ENCODE data around the gene OR4D5.

The OR4D5 gene

DNA sequence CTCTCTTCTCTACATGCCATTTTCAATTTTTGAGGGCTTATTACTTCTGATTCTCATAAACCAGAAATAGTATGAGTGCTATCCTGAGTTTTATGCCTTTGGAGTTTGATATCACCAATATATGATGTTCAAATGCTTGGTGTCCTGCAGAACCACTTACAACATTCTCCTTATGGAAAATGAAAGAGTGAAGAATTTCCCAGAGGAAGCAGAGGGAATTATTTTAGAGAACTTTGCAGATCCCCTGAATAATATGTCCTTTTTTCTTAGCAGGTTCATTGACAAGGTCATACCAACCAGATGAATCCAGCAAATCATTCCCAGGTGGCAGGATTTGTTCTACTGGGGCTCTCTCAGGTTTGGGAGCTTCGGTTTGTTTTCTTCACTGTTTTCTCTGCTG, at the start of gene OR4D5:
OR4D5 (plus strand) TSS at position 301 of the 400 bp plus-strand sequence; CDS start at position 301, 0 bp downstream.
- DNase-seq (ENCODE audit: low spot score) = no peak

DNA sequence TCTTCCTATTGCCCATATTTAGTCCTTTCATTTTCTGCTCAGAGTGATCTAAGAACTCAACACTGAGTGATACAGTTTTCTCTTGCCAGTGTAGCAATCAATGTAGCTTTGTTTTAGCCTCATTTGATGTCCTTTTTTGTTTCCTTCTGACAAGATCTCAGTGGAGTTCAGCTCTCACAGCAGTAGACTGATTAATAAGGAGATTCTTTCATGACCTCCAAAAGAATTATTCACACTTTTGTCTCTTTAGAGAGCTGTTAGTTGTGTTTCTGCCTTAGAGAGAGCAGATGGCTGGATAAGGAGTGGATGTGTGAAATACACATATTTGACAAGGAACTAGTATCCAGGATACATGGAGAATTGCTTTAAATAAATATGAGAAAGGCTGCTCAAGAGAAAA, 47.4 kb upstream of the OR4D5 start:
- DNase-seq (ENCODE audit: low spot score) = no peak

DNA sequence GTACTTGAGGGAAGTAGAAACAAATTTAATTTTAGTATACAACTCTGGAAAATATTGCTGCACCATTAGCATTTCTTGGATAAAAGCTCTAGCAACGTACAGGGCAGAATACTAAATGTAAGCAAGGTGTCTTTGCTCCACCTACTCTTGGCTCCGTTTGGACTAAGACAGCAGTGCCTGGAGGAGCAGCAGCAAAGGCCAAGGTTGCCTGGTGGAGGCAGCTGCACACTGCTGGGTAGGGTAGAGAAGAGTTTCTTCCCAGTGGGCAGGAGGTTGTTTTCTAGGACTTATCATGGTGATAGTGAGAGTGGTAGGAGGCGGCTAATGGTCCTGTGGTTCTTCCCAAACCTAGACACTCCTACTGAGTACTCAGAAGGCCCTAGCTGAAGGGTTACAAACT, 39.6 kb upstream of the OR4D5 start:
- no peak for DNase-seq (ENCODE audit: low spot score)

DNA sequence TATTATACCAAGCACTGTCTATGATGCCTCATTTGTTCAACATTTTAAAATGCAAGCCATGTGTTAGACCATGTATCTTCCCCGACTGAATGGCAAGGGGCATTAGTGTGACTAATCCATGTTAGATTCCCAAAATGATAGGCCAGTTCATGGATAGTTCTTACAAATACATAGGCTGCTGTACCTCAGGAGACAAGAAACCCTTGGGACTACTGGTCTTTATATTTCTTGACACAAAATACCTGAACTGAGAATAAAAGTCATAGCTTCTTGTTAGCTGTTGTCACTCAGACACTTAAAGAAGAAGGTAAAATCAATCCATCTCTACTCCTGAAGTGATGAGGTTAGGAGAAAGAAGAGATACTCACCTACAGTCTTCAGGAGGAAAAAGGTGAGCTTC, 37.5 kb upstream of the OR4D5 start, which contains the start of gene OR8D4:
OR8D4 (plus strand) TSS at position 301 of the 400 bp plus-strand sequence. CDS start 4,265 bp downstream, outside the sequence.
- DNase-seq (ENCODE audit: low spot score) = no peak

DNA sequence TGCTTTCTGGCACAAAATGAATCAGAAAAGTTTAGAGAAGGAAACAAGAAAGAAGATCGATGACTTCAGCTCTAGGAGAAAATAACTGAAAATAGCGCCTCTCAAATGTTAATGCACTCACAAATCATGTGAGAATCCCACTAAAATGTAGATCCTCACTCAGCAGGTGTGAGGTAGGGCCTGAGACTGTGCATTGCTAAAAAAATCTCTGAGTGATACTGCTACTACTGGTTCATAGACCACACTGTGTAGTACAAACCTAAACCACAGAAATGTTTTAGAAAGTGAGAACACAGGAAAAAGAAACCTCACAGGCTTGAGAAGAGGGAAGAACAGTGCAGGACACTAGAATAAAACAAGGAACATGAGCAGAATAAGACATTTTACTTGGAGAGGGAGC, 35.5 kb upstream of the OR4D5 start:
- DNase-seq (ENCODE audit: low spot score) = no peak

DNA sequence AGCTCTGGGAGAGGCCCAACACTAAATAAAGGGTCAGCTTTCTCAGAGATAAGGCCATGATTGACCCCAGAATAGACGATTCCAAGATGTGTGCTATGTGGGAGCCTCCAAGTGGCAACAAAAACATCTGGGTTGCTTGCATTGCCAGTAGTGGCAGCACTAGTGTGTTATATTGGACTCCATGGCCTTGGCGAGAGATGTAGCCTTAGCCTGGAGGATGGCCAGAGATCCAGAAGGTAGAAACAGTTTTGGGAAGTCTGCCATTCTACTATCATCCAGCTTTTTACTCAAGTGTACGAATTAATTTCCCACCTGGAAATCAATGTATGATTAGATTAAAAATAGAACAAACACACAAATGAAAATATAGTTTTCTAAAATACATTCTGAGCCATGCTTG, 34.5 kb upstream of the OR4D5 start:
- DNase-seq (ENCODE audit: low spot score) = no peak

DNA sequence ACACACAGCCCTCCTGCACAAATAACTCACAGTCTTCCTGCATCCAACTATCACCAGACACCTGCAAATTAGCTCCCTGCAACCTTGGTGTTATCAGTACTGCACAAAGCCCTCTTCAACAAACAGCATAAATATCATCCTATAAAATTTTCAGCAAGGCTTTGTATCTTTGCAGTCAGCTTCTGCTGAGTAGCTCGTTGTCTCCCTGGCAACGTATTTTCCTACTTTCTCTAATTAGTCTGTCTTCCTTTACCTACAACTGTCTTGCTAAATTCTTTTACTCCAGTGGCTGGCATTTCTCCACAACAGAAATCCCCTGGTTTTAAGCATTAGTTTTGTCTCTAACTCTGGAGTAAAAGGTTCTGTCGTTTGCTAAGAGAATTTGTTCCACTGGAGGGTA, 33.6 kb upstream of the OR4D5 start:
- no peak for DNase-seq (ENCODE audit: low spot score)

DNA sequence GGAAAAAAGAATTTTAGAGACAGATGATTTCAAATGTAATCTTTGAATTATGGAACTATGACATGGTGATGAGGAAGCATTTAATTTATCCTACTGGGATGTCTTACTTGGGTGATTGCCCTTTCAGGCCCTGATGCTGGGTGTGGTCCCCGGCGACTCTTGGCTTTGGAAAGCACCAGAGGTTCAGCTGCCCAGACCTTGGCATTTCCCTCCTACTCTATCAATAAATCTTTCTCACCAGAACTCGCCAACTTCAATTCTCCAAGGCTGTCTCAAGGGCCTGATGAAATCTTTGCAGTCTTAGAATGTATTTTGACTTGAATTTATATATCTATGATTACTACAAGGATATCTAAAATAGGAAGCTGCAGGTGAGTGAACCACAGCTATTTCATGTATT, 18.5 kb upstream of the OR4D5 start:
- no peak for DNase-seq (ENCODE audit: low spot score)

DNA sequence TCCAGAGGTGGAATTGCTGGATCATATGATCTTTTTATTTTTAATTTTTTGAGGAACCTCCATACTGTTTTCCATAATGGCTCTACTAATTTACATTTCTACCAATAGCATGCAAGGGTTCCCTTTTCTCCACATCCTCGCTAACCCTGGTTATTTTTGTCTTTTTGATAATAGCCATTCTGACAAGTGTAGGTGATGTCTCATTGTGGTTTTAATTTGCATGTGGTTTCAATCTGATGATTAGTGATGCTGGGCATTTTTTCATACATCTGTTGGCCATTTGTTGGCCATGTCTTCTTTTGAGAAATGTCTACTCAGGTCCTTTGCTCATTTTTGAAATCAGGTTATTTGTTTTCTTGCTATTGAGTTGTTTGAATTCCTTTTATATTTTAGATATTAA, 15.4 kb upstream of the OR4D5 start:
- no peak for DNase-seq (ENCODE audit: low spot score)

DNA sequence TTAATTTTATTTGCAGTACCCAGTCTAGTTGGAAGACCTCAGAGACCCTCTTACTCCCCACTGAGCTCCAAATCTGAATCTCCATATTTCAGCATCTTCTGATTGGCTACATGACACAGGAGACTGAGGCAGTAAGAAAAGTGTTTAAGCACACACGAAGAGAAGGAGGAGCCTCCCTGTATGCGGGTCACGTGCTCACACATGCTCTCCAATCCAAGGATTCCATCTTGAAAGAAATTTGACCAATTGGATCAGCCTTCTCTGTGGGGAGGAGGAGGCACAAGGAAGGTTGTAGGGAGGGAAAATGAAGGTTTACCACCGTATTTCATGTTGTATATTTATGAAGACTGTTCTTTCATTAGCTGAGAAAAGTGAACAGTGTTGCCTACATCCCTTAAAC, 3.0 kb downstream of the OR4D5 start:
- DNase-seq (ENCODE audit: low spot score) = no peak

DNA sequence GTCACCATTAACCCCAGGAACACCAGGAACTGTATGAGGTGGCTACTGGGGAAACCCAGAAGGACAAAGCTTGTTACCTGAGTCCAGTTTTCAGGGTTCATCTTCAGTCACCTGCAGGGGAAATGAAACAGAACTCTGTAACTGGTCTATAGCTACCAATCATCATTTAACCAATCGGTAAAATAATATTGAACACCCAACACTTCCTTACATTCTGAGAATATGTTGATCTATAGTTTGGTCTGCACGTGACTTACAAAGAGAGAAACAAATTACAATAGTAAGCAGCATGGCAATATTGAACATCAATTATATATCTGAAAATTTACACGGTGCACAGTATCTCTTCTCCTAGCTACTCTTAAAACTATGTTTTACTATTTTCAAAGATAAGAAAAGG, 4.3 kb downstream of the OR4D5 start, which contains the start of gene OR6T1:
OR6T1 (minus strand) TSS at position 101 of the 400 bp plus-strand sequence; CDS start at position 101, 0 bp downstream.
- DNase-seq (ENCODE audit: low spot score) = no peak

DNA sequence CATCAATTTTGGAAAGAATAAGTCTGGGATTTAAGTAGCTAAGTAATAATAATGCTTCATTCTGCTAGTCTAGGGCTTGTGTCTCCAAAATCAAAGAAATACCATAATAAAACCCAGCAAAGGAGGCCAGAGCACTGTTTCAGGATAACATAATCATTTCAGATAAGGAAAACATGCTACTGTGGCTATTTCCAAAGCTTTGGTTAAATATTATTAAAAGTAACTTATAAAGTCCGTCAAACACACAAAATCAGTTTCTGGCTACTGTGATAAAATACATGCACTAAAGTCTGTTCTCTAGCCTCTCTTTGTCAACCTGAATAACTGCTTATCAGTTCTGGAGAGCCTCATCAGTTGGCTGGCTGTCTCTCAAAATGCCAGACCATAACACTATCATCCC, 5.7 kb downstream of the OR4D5 start:
- no peak for DNase-seq (ENCODE audit: low spot score)

DNA sequence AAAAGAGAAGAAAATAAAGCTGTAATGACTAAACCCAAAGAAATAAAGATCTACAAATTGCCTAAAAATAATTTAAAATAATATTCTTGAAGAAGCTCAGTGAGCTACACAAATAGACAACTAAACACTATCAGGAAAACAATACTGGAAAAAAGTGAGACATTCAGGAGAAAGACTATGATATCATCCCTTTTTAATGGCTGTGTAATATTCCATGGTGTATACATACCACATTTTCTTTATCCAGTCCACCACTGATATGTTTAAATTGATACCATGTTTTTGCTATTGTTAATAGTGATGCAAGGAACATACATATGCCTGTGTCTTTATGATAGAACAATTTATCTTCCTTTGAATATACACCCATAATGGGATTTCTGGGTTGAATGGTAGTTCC, 17.3 kb downstream of the OR4D5 start:
- DNase-seq (ENCODE audit: low spot score) = no peak

DNA sequence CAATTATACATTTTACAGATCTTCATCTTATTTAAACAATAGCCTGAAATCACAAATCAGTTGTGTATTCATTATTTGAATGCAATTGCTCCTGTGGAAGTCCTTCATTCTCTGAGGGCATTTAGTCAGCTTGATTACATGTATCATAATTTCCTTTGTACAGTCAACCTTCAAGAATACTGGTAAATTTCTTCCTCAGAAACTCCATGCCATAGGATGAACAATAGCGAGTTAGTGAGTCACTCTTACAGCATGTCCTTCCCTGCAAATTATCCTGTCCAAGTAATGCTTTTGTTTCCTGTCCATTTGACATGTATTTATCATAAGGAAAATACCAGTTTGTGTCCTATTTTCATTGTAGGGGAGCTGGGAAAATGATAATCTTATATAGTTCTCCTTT, 34.4 kb downstream of the OR4D5 start:
- DNase-seq (ENCODE audit: low spot score) = peak; percentile 37

DNA sequence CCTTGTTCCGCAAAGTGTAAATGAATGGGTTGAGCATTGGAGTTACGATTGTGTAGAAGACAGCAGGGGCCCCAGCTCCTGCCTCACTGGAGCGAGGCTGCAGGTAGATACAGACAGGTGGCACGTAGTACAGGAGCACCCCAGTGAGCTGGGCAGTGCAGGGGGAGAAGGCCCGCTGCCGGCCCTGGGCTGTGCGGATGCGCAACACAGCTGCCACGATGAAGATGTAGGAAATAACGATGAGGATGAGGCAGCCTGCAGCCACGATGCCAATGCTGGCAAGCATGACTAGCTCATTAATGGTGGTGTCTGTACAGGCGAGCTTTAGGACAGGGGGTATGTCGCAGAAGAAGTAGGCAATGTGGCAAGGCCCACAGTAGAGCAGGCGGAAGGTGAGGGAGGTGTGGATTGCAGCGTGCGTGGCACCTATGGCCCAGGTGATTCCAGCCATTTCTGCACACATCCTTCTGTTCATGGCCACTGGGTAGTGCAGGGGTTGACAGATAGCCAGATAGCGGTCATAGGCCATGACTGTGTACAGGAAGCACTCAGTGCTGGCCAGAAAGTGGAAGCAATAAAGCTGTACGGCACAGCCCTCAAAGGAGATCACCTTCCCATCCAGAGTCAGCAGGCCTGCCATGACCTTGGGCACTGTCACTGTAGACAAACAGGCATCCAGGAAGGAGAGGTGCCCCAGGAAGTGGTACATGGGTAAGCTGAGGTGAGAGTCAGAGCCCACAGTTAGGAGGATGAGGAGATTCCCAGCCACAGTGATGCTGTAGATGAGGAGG, 37.5 kb downstream of the OR4D5 start:
- DNase-seq (ENCODE audit: low spot score) = no peak

DNA sequence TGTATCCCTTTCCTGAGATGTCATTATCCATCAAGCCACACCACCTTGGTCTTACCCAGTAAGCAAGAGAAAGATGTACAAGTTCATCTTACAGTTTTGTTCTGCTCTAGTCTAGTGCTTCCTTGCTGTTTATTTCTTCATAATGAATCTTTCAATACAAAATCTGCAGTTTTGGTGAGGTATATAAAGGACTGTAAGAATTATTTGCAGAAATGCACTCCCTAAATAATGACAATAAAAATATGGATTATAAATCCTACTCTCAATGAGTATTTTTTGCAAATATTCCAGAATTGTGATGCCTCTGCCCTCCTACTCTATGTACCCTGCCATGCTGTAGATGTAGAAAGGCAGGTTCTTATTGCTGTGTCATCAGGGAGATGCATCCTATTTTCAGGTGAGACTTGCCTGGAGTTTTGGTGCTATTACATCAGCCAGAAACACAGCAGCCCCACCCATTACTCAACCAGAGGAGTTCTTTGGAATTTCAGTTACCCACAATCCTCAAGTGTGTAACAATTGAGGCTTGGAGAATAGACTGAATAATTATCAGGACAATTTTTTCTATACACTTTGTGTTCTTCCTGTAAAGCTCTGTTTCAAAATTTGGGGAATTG, 38.4 kb downstream of the OR4D5 start, which contains the start of gene OR10S1:
OR10S1 (minus strand) TSS at position 51 of the 617 bp plus-strand sequence. CDS start 117 bp downstream, outside the sequence.
- DNase-seq (ENCODE audit: low spot score) = no peak

DNA sequence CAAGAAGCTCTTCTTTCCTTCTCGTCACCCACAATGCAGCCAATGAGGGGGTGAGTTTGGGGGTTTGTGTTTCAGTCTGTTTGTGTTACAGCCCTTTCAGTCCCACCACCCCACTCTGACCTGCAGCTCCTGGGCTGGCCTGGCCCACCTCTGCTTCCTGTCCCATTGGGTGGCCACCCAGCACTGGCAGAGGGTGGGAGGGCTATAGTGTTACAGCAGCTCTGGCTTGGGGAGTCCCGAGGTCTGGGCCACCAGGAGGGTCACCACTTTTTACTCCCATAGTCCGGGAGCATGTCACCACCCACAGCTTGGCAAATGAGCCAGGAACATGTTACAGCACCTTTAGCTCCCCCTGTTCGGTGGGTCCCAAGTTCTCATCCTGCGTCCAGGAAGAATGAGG, 39.9 kb downstream of the OR4D5 start:
- DNase-seq (ENCODE audit: low spot score) = no peak
